Measurements from ENCODE around the gene AFAP1. TPM values are rescaled to one million over a fixed set of nuclear protein-coding genes. Genes with fewer than 3 reads are reported as not detected.

Gene AFAP1
- total and polyA plus RNA-seq, 2 of the 8 experiments (the other 6 are each of a cell fraction or from before 2014, with no cell fraction given), result 3.6 to 18.2 TPM

- no peak overlapping the region for H2AK5ac ChIP-seq (ENCODE audit: low read depth, low read length)
- TF ChIP-seq, protein P1, sequence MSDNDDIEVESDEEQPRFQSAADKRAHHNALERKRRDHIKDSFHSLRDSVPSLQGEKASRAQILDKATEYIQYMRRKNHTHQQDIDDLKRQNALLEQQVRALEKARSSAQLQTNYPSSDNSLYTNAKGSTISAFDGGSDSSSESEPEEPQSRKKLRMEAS (IDR thresholded peaks at IDR 0.05), result no peak
- TF ChIP-seq POLR2A (IDR thresholded peaks at IDR 0.05; ENCODE audit: control extremely low read depth in 1 of 2, low read depth in 2 of 2, low read length in 2 of 2) (no peak), JUN (IDR thresholded peaks at IDR 0.05; ENCODE audit: low read depth, low read length) (no peak), BCL11A (IDR thresholded peaks at IDR 0.05; ENCODE audit: low read depth in 2 of 2, low read length in 2 of 2) (no peak), USF2 (IDR thresholded peaks at IDR 0.05; ENCODE audit: low read length) (no peak), POU5F1 (IDR thresholded peaks at IDR 0.05; ENCODE audit: low read depth, low read length) (no peak), NANOG (IDR thresholded peaks at IDR 0.05; ENCODE audit: insufficient read depth, low read depth, low read length, poor library complexity, severe bottlenecking) (no peak), MAFK (IDR thresholded peaks at IDR 0.05; ENCODE audit: low read depth, low read length) (no peak), JUND (IDR thresholded peaks at IDR 0.05; ENCODE audit: low read length) (no peak), CTBP2 (IDR thresholded peaks at IDR 0.05; ENCODE audit: borderline replicate concordance, insufficient read depth, insufficient read length, low read length) (no peak)
These were observed 119.4 kb downstream of the AFAP1 start for GRCh38 chr4:7820031-7820818.

More at GRCh38 chr4:7820031-7820818, 119.4 kb downstream of the AFAP1 start:
- Histone ChIP-seq H4K5ac (ENCODE audit: insufficient read length, low read depth, low read length) (no peak overlapping the region), H3K27me3 (replicated peaks in 1 of 4; ENCODE audit: control insufficient read depth in 3 of 4, extremely low read depth in 1 of 4, insufficient read depth in 3 of 4, low read length in 3 of 4) (no peaks in the 10 kb centered on the region), H4K8ac (ENCODE audit: extremely low read depth, insufficient read depth, low read length) (no peak overlapping the region), H2BK120ac (replicated peaks; ENCODE audit: low read depth, low read length) (no peak overlapping the region), H2BK20ac (ENCODE audit: low read length) (no peak overlapping the region), H3K18ac (ENCODE audit: extremely low read depth, low read length) (no peak overlapping the region), H3K4me1 (replicated peaks in 1 of 4; ENCODE audit: control insufficient read depth in 3 of 4, insufficient read depth in 4 of 4, low read length in 3 of 4) (peaks cover 0 to 5% (median 2%) of the 10 kb centered on the region in 4 experiments; a peak in 2 of 7 replicates), H3K56ac (replicated peaks; ENCODE audit: insufficient read length, low read depth, low read length) (no peak overlapping the region), H2BK15ac (ENCODE audit: low read length) (no peak overlapping the region), H3K23ac (ENCODE audit: insufficient read length) (no peak overlapping the region), H3K9ac (replicated peaks in 1 of 4; ENCODE audit: extremely low read depth in 1 of 4, low read depth in 3 of 4, low read length in 3 of 4) (peak overlapping the region in 1 of 4 experiments; percentile 4; a peak in 1 of 7 replicates), H3K14ac (ENCODE audit: insufficient read length) (no peak overlapping the region), H3K79me2 (ENCODE audit: control insufficient read depth in 1 of 2, insufficient read depth in 2 of 2, low read length in 2 of 2) (no peaks in the 10 kb centered on the region), H2BK12ac (ENCODE audit: low read depth, low read length) (no peak overlapping the region), H3K79me1 (ENCODE audit: low read depth, low read length) (no peaks in the 10 kb centered on the region), H4K20me1 (replicated peaks in 1 of 2; ENCODE audit: control insufficient read depth in 1 of 2, insufficient read depth in 2 of 2, low read length in 2 of 2) (no peaks in the 10 kb centered on the region), H3K4ac (replicated peaks; ENCODE audit: insufficient read length, low read depth, low read length) (no peak overlapping the region), H4K91ac (replicated peaks; ENCODE audit: insufficient read length, low read length) (no peak overlapping the region), H3K9me3 (ENCODE audit: insufficient read depth in 2 of 2, low read depth in 1 of 2, low read length in 1 of 2) (no peaks in the 10 kb centered on the region), H2BK5ac (ENCODE audit: low read depth, low read length) (no peak overlapping the region), H3K4me2 (ENCODE audit: insufficient read depth in 1 of 2, low read depth in 2 of 2, low read length in 2 of 2) (no peak overlapping the region), H2AFZ (ENCODE audit: low read length) (no peak overlapping the region), H3K4me3 (ENCODE audit: extremely low read depth in 1 of 4, insufficient read depth in 2 of 4, low read depth in 3 of 4, low read length in 4 of 4) (no peak overlapping the region), H3K23me2 (ENCODE audit: low read depth, low read length) (no peaks in the 10 kb centered on the region), H3K36me3 (ENCODE audit: control insufficient read depth in 2 of 4, insufficient read depth in 4 of 4, low read length in 3 of 4) (peaks cover 0 to 5% (median 1%) of the 10 kb centered on the region in 4 experiments; a peak in 2 of 8 replicates), H3K27ac (ENCODE audit: low read depth, low read length) (no peak overlapping the region)
- POLR2A ChIA-PET (ENCODE audit: partially characterized antibody), result interaction anchor here (1.6 kb wide), 1 partner anchor 12 kb away, joined by 8 read pairs; no protein-coding TSS in a partner anchor
- no peak for FAIRE-seq
- CTCF ChIA-PET (ENCODE audit: partially characterized antibody), result interaction anchor here (0.7 to 4.5 kb wide), 9 partner anchors 8 to 167 kb away, joined by 3 to 33 read pairs (median 6); no protein-coding TSS in a partner anchor
- no peak for DNase-seq (ENCODE audit: low read depth in 1 of 2, low spot score in 2 of 2)
- 91% methylated on average over 11 of the region's 11 CpGs; no CpG with 5 or more reads in 1 of the 2 experiments for WGBS, 2 experiments (ENCODE audit: extremely low coverage in 1 of 2, insufficient coverage in 1 of 2, insufficient read length in 1 of 2, insufficient replicate concordance in 2 of 2, low coverage in 1 of 2, low lambda C conversion rate in 2 of 2, missing lambda C conversion rate in 1 of 2)

Measured in H1 (cell line).